ENCODE measurements around the gene KRTAP10-1. TPM values are rescaled to one million over a fixed set of nuclear protein-coding genes. Genes with fewer than 3 reads are reported as not detected.

KRTAP10-1 gene
- total and polyA plus RNA-seq, 2 of the 13 experiments (the other 11 are each of a cell fraction or from before 2014, with no cell fraction given) = not detected

GRCh38 chr21:44511219-44511937 lies 28.6 kb downstream of the KRTAP10-1 start:
- H3K4me2 ChIP-seq (ENCODE audit: low read depth, low read length) = peak overlapping the region; percentile 57
- no peak overlapping the region for H3K9ac ChIP-seq (ENCODE audit: insufficient read depth, low read depth, low read length)
- H3K27me3 ChIP-seq (ENCODE audit: control insufficient read depth in 1 of 2, insufficient read depth in 2 of 2, low read length in 2 of 2) = no peaks in the 10 kb centered on the region; a peak in 1 of 5 replicates
- FAIRE-seq = no peak
- WGBS (ENCODE audit: low lambda C conversion rate) = 99% methylated on average over 8 of the region's 11 CpGs
- in situ Hi-C loops (cut with HindIII; ENCODE audit: extremely low pct_ligation_motif_present, low pct_unique_long_range_greater_than_20kb) (no loop called here), intact Hi-C loops (cut with micrococcal nuclease; ENCODE audit: unreplicated experiment) (loop anchor here (5.0 kb wide), 1 partner anchor 231 kb away; no protein-coding TSS in a partner anchor)
- peaks cover 14 to 19% of the 10 kb centered on the region in 2 experiments for H3K36me3 ChIP-seq (replicated peaks in 1 of 2; ENCODE audit: control insufficient read depth in 1 of 2, insufficient read depth in 2 of 2, low read length in 2 of 2)
- H3K4me1 ChIP-seq (ENCODE audit: insufficient read depth, low read length) = peaks cover 64% of the 10 kb centered on the region
- ChIA-PET POLR2A (interaction anchor here (1.0 to 1.6 kb wide), 2 partner anchors 27 to 282 kb away, joined by 3 to 4 read pairs; no protein-coding TSS in a partner anchor), CTCF (ENCODE audit: low intra/inter-chr PET ratio, low total read pairs) (interaction anchor here (2.0 kb wide), 1 partner anchor 282 kb away, joined by 14 read pairs; no protein-coding TSS in a partner anchor)
- no peaks in the 10 kb centered on the region for H3K9me3 ChIP-seq (ENCODE audit: low read length)
- no peak overlapping the region for H3K4me3 ChIP-seq (replicated peaks in 1 of 3; ENCODE audit: insufficient read depth in 1 of 3, low read depth in 2 of 3, low read length in 3 of 3)
- H3K79me2 ChIP-seq (ENCODE audit: insufficient read depth, low read length) = peaks cover 21% of the 10 kb centered on the region
- no peaks in the 10 kb centered on the region for H4K20me1 ChIP-seq (ENCODE audit: insufficient read depth, low read length)
- TF ChIP-seq MNT (IDR thresholded peaks at IDR 0.05) (peak; percentile 62), HOXA7 (CRISPR knock-in tag; IDR thresholded peaks at IDR 0.05) (0 out of 2 replicates have a peak, but pooled peaks have one; percentile 35), HNRNPLL (IDR thresholded peaks at IDR 0.05; ENCODE audit: low read depth, low read length, poor library complexity, severe bottlenecking) (peak; percentile 28), U2AF1 (optimal IDR thresholded peaks at IDR 0.05; ENCODE audit: low read depth, low read length) (peak; percentile 21), ZKSCAN1 (IDR thresholded peaks at IDR 0.05; ENCODE audit: low read length) (no peak), FOXA1 (IDR thresholded peaks at IDR 0.05) (no peak), FOXA1 (CRISPR knock-in tag; IDR thresholded peaks at IDR 0.05) (peak; percentile 33; the same call in 1 of the 2 replicates), POLR2G (IDR thresholded peaks at IDR 0.05; ENCODE audit: low read depth, low read length) (no peak)
- no peak for DNase-seq (ENCODE audit: low spot score)
- H3K27ac ChIP-seq (ENCODE audit: extremely low read length, insufficient read depth, low read length) = no peak overlapping the region
- no peak for ATAC-seq
- no peak overlapping the region for H2AFZ ChIP-seq (ENCODE audit: low read length)
- BruUV-seq (replicated peaks) = no TSS peak

All from HepG2 (cell line).